ENCODE data around the gene NBEAL2.
A peak's percentile ranks its signal among the peaks of the same experiment; 100 is the strongest.

NBEAL2 gene

DNA sequence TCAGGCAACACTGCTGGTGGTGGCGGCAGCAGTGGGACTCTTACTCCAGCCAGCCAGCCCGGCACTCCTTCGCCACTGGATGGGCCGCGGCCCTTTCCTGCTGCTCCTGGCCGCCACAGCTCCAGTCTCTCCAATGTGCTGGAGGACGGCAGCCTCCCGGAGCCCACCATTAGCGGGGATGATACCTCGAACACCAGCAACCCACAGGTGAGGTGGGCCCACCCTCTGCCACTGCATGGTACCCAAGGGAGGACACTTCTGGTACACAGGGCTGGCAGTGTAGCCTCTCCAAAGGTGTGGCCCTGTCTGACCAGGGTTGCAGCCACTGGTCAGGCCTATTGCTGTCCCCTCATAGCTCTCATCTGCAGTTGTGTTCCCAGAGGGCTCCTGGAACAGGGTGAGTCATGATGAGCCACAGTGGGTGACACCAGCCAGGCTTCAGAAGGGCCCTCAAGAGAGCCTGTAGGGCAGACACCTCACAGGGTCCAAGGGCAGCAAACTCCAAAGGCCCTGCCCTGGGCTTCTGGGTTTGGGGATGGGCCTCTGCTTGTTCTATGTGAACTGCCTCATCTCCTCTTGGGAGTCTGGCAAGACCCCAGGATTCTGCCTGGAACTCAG is 20.8 kb downstream of the NBEAL2 start:
- no peak for DNase-seq (ENCODE audit: low read depth)

- DNase-seq (ENCODE audit: low read depth): no peak
These were observed 21.7 kb downstream of the NBEAL2 start for GRCh38 chr3:47000922-47001730.

DNA sequence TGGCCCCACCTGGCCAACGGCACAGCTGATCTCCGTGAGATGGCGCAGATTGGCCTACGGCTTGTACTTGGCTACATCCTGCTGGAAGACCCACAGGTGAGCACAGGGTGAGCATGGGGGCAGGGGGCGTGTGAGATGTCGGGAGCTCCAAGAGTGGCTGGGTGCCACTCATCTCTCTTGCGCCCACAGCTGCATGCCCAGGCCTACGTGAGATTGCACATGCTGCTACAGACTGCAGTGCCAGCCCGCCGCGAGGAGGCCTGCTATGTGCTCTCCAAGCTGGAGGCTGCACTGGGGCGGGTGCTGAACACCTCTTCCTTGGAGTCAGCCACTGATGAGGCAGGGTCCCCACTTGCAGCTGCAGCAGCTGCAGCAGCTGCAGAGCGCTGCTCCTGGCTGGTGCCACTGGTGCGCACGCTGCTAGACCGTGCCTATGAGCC is 22.3 kb downstream of the NBEAL2 start:
- no peak for DNase-seq (ENCODE audit: low read depth)

- no peak for DNase-seq (ENCODE audit: low read depth)
These were observed 22.9 kb downstream of the NBEAL2 start for GRCh38 chr3:47002171-47003055.

DNA sequence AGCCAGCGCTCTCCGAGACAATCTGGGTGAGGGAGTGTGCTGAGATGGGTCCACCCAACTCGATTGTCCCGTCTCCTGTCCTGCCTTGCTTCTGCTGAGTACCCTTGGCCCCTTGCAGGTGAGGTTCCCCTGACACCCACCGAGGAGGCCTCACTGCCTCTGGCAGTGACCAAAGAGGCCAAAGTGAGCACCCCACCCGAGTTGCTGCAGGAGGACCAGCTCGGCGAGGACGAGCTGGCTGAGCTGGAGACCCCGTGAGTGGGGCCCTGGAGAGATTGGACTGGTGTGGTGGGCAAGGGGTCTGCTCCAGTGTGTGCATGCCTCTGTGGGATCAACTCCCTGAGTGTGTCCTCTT is 23.6 kb downstream of the NBEAL2 start:
- no peak for DNase-seq (ENCODE audit: low read depth)

- DNase-seq (ENCODE audit: low read depth): no peak
These were observed 24.2 kb downstream of the NBEAL2 start for GRCh38 chr3:47003461-47004368.

DNA sequence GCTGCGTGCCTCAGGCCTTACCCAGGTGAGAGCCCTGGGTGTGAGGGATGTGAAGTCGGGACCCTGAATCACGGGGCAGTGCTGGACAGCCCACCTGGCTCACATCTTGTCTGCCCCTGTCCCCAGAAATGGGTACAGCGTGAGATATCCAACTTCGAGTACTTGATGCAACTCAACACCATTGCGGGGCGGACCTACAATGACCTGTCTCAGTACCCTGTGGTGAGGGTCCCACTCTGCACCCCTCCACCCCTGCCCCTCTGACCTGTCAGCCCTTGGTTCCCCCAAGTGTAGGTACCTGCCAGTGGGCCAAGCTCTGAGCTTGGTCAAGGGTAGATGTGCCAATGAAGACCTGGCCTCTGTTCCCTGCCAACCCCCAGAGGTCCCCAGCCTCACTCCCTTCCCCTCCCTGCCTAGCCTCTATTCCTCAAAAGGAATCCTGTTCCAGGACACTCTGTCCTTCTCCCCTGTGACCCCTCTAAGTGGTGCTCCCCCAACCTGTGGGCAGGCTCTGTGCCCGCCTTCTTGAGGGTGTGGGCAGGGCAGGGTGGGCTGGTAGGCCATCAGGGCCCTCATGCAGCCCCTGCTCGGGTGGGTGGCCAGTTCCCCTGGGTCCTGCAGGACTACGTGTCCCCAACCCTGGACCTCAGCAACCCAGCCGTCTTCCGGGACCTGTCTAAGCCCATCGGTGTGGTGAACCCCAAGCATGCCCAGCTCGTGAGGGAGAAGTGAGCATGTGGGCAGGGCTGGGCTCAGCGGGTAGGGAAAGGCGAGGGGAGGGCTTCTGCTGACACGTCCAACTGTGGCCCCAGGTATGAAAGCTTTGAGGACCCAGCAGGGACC is 25.1 kb downstream of the NBEAL2 start:
- no peak for DNase-seq (ENCODE audit: low read depth)

DNA sequence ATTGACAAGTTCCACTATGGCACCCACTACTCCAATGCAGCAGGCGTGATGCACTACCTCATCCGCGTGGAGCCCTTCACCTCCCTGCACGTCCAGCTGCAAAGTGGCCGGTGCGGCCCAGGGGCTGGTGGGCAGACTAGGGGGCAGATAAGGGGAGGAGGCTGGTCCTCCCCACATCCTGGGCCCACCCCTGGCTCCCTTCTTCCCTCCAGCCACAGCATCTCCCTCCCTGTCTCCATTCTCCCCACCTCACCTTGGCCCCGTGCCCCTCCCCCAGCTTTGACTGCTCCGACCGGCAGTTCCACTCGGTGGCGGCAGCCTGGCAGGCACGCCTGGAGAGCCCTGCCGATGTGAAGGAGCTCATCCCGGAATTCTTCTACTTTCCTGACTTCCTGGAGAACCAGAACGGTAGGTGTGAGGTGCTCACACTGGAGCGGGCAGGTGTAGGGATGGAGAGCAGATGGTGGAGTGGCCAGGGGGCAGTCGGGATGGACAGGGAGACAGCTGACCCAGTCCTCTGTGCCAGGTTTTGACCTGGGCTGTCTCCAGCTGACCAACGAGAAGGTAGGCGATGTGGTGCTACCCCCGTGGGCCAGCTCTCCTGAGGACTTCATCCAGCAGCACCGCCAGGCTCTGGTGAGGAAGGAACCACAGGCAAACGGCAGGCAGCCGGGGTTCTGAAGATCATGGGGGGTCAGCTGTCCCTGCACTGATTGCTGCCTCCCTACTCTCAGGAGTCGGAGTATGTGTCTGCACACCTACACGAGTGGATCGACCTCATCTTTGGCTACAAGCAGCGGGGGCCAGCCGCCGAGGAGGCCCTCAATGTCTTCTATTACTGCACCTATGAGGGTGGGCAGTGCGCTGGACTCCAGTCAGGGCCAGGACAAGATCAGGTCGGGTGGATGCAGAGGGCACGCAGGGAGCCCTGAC is 26.0 kb downstream of the NBEAL2 start:
- DNase-seq (ENCODE audit: low read depth): no peak

DNA sequence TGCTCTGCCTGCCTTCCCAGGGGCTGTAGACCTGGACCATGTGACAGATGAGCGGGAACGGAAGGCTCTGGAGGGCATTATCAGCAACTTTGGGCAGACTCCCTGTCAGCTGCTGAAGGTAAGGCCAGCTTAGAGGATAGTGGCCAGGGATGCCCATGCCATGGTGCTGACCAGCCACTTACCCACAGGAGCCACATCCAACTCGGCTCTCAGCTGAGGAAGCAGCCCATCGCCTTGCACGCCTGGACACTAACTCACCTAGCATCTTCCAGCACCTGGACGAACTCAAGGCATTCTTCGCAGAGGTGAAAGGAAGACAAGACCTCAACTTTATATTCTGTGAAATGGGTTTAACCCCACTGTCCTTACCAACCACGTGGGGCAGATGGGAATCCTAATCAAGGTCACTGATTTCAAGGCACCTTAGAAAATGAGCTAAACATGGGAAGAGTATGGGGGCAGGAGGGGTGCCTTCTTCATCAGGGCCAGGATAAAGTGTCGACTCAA is 26.7 kb downstream of the NBEAL2 start:
- DNase-seq (ENCODE audit: low read depth): no peak

GRCh38 chr3:47007001-47007400 is 27.5 kb downstream of the NBEAL2 start:
- DNase-seq (ENCODE audit: low read depth): no peak

DNA sequence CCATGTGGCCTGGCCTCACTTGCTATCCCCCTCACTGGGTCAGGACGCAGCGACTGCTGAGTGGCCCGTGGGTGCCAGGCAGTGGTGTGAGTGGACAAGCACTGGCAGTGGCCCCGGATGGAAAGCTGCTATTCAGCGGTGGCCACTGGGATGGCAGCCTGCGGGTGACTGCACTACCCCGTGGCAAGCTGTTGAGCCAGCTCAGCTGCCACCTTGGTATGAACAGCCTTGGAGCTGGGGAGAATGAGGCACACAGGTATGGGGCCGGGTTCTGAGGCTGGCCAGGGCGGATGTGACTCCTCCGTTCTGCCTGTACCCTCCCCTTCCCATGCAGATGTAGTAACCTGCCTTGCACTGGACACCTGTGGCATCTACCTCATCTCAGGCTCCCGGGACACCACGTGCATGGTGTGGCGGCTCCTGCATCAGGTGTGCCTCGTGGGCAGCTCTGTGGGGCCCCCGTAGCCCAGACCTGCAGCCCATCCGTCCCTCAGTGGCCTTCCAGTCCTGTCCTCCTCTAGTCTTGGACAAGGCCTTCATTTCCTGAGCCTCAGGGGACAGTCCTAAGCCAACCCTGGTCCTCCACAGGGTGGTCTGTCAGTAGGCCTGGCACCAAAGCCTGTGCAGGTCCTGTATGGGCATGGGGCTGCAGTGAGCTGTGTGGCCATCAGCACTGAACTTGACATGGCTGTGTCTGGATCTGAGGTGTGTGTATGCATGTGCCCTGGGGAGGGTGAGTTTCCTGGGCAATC is 28.2 kb downstream of the NBEAL2 start:
- DNase-seq (ENCODE audit: low read depth): no peak

- no peak for DNase-seq (ENCODE audit: low read depth)
These were observed 28.8 kb downstream of the NBEAL2 start for GRCh38 chr3:47008234-47008796.

DNA sequence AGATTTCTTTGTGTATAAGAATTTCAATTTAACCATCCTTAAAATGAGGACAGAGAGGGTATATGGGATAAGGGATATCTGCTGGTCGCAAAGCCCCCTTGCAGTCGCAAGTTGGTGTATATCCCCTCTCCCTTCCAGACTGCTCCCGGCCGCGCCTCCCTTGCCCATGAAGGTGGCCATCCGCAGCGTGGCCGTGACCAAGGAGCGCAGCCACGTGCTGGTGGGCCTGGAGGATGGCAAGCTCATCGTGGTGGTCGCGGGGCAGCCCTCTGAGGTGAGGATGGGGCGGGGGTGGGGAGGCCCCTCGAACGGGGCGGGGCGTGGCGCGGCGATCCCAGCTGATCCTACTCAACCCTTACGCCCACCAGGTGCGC is 29.4 kb downstream of the NBEAL2 start:
- no peak for DNase-seq (ENCODE audit: low read depth)

GRCh38 chr3:47009225-47010110 is 30.0 kb downstream of the NBEAL2 start:
- DNase-seq (ENCODE audit: low read depth): peak; percentile 55

GRCh38 chr3:47010111-47010712 is 30.7 kb downstream of the NBEAL2 start:
- no peak for DNase-seq (ENCODE audit: low read depth)

- no peak for DNase-seq (ENCODE audit: low read depth)
These were observed 31.4 kb downstream of the NBEAL2 start for GRCh38 chr3:47010910-47011309.

DNA sequence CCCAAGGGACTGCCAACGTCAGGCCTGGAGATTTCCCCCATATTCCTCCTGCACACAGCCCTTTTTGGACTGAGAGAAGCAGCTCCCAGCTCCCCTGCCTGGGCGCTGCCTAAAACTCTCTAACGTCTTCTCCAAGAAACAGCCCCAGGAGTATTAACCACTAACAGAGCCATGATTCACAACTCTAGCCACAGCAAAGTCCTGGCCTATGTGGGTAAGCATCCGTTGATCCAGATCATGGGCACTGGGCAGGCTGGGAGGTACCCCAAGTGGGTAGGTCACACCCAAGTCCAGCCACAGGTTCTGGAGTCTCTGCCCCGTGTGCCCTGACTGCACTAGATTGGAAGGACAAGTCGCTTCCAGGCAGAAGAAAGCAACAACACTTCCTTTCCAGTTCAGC is 31.9 kb downstream of the NBEAL2 start:
- no peak for DNase-seq (ENCODE audit: low read depth)

Data from activated T-cell treated with anti-CD3 and anti-CD28 coated beads for 1 hour (primary cell).